Activated naive CD4-positive, alpha-beta T cell treated with anti-CD3 and anti-CD28 coated beads, Interleukin-2, amount 50 U/mL, for 16 hours (primary cell): ENCODE measurements around the gene ZFR.
A peak's percentile ranks its signal among the peaks of the same experiment; 100 is the strongest.
"Not testable (repeated sequence)": the region's sequence is repeated elsewhere in the genome, so short reads cannot be mapped to it uniquely, and the experiment has no call there.

Experiments used
- DNase-seq: peaks from one replicate; pipeline ENCODE4 v3.0.0-alpha.2; 2020

ZFR gene

GRCh38 chr5:32315221-32316014, 129.1 kb downstream of the ZFR start:
- no peak for DNase-seq

GRCh38 chr5:32314658-32315057, 129.9 kb downstream of the ZFR start:
- no peak for DNase-seq

GRCh38 chr5:32314152-32314488, 130.4 kb downstream of the ZFR start:
- DNase-seq: not testable (repeated sequence)

- DNase-seq: peak; percentile 100
Observed at GRCh38 chr5:32312595-32313332, 131.8 kb downstream of the ZFR start, which contains the start of gene MTMR12. Gene MTMR12, minus strand, starts transcription at chr5:32312939. Its CDS starts 101 bp downstream, at chr5:32312838.

GRCh38 chr5:32312197-32312594, 132.3 kb downstream of the ZFR start:
- peak; percentile 41 for DNase-seq

GRCh38 chr5:32311404-32312196, 132.9 kb downstream of the ZFR start:
- DNase-seq: no peak

- DNase-seq: no peak
Observed at GRCh38 chr5:32309761-32310160, 134.8 kb downstream of the ZFR start.

- no peak for DNase-seq
Observed at GRCh38 chr5:32308946-32309345, 135.6 kb downstream of the ZFR start.

- DNase-seq: no peak
Observed at GRCh38 chr5:32307769-32308194, 136.8 kb downstream of the ZFR start.

GRCh38 chr5:32304622-32305021, 139.9 kb downstream of the ZFR start:
- DNase-seq: no peak
